Astrocyte of the hippocampus (primary cell): ENCODE results near the gene ACTR3C.
"Not testable (repeated sequence)": the region's sequence is repeated elsewhere in the genome, so short reads cannot be mapped to it uniquely, and the experiment has no call there.

Experiments
- DNase-seq: peaks from one replicate; pipeline ENCODE4 v3.0.0; 2011; ENCODE audit warnings: low read depth, low spot score

ACTR3C gene

GRCh38 chr7:150313870-150314269, 9.5 kb downstream of the ACTR3C start:
- no peak for DNase-seq

- no peak for DNase-seq
Measured at GRCh38 chr7:150313367-150313809, 10.0 kb downstream of the ACTR3C start.

DNA sequence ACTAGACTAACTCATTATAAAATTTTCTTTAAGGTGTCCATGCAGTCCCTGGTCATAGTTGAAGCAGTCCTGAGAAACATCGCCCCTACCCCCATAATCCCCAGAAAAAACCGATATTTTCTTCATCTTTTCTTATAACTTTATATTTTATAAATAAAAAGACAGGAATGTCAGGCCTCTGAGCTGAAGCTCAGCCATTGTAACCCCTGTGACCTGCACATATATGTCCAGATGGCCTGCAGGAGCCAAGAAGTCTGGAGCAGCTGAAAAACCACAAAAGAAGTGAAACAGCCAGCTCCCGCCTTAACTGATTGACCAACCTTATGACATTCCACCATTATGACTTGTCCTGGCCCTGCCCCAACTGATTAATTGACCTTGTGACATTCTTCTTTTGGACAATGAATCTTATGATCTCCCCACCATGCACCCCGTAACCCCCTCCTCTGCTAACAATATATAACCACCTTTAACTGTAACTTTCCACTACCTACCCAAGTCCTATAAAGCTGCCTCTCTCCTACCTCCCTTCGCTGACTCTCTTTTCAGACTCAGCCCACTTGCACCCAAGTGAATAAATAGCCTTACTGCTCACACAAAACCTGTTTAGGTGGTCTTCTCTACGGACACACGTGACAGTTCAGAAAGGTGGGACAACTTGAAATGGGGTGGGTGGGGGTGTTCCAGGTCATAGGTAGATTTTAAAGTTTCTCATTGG, 10.5 kb downstream of the ACTR3C start:
- DNase-seq = peak; percentile 41

- peak; percentile 68 for DNase-seq
Measured at GRCh38 chr7:150311711-150312110, 11.6 kb downstream of the ACTR3C start.

- DNase-seq = no peak
Measured at GRCh38 chr7:150311146-150311545, 12.2 kb downstream of the ACTR3C start.

- no peak for DNase-seq
Measured at GRCh38 chr7:150308575-150308974, 14.8 kb downstream of the ACTR3C start.

DNA sequence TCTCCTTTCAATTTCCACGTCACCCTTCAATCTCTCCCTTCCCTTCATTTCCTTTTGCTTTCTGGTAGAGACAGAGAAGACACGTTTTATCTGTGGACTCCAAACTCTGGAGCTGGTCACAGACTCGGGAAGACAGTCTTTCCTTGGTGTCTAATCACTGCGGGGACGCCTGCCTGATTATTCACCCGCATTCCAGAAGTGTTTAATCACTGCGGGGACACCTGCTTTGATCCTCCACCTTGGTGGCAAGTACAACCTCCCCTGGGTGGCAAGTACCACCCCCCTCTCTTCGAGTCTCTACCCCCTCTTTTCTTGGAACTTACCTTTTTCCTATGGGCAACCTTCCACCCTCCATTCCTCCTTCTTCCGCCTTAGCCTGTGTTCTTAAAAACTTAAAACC, 15.4 kb downstream of the ACTR3C start:
- DNase-seq = no peak

GRCh38 chr7:150307129-150307528, 16.2 kb downstream of the ACTR3C start:
- DNase-seq = no peak

- DNase-seq = not testable (repeated sequence)
Measured at GRCh38 chr7:150306377-150306776, 17.0 kb downstream of the ACTR3C start.

GRCh38 chr7:150305903-150306284, 17.5 kb downstream of the ACTR3C start:
- DNase-seq = not testable (repeated sequence)

GRCh38 chr7:150305259-150305902, 18.0 kb downstream of the ACTR3C start:
- not testable (repeated sequence) for DNase-seq

DNA sequence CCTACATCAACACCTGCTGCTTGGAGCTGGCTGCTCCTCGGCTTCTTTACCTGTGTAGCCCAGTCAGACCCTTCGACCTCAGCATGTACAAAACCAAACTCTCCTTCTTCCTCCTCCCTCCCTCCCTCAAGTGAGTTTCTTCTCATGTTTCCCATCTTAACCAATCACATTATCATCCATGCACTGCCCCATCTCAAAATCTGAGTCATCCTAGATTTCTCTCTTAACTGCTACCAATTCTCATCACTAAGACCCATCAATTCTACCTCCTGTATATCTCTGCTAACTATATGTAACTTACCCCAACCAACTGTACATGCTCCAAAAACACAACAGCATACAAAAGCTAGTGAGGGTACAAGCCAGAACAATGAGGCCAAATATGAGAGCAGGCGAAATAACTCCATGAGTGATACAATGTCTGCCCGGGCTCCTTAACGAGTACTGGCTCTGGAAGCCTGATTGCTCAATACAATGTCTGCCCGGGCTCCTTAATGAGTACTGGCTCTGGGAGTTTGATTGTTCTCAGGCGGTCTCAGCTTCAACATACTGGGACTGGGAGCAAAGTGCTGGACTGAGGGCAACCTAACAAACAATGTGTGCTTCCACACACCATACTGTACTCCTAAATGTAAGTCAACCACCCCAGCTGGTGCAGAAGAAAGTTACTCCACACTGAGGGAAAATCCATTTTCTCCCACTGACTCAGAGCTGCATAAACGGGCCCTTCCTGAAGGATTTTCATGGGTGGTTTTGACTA, 18.7 kb downstream of the ACTR3C start:
- not testable (repeated sequence) for DNase-seq

DNA sequence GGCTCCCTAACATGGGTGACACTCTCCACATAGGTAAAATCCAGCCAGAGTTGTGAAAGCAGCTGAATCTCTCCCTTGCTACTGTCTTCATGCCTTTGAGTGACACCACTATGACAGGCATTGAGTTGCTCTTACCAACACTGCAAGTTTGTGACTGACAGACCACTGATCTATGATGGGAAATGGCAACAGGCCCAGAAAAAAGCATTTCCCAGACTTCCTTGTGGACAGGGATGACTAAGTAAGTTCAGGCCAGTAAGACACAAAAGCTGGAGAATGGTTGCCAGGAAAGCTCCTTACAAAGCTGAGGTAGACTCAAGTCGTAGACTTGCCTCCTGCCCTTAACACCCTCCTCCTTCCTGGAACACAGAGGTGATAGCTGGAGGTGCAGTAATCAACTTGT, 20.4 kb downstream of the ACTR3C start:
- peak; percentile 33 for DNase-seq

- DNase-seq = not testable (repeated sequence)
Measured at GRCh38 chr7:150297978-150298377, 25.4 kb downstream of the ACTR3C start.

DNA sequence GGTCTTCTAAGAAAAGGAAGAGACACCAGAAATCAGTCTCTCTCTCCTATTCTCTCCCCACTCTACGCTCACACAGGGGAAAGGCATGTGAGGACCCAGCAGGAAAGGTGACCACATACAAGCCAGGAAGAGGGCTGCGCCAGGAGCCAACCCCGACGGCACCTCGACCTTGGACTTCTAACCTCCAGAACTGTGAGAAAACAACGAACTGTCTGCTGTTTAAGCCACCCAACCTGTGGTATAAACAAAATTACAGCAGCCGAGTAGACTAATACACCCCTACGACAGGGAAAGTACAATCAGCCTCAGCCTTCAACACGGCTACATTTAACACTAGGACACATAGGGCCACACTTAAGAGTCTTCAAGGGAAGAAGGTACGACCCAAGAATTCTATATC, 26.5 kb downstream of the ACTR3C start:
- DNase-seq = not testable (repeated sequence)

GRCh38 chr7:150295614-150296013, 27.7 kb downstream of the ACTR3C start:
- DNase-seq = not testable (repeated sequence)

- DNase-seq = not testable (repeated sequence)
Measured at GRCh38 chr7:150295027-150295426, 28.3 kb downstream of the ACTR3C start.

DNA sequence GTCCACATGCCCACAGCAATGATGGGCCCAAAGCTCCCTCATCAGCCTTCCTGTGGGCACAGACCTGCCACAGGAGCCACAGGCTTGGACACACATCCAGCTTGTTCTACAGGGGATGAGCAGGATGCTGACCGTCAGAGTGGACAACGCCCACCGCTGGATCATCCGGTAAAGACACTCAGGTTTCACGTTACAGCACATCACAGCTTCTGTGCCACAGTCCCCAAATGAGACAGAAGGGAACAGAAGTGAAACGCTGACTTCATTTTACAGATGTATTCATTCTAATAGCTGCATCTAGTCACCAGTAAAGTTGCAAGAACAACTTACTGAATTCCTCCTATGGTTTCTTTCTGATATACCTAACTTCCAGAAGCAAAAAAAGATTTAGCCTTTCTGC, 33.0 kb downstream of the ACTR3C start:
- not testable (repeated sequence) for DNase-seq

DNA sequence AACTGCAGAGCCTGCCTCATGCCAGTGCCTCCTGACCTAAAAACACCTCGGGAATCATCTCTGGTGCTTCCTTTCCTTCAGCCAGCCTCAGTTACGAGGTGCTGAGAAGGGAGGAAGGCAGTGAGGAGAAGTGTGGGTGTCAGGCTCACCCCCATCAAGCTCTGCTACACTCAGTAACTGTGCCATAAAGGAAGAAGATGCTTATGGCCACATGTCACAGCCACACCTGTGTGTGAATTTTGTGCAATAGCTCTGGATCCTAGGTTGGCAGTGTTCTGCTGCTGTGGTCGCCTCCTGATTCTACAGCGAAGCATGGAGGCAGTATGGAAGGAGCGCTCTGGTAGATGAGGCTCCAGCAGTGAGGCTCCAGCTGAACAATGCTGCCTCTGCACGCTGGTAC, 34.5 kb downstream of the ACTR3C start:
- DNase-seq = not testable (repeated sequence)

DNA sequence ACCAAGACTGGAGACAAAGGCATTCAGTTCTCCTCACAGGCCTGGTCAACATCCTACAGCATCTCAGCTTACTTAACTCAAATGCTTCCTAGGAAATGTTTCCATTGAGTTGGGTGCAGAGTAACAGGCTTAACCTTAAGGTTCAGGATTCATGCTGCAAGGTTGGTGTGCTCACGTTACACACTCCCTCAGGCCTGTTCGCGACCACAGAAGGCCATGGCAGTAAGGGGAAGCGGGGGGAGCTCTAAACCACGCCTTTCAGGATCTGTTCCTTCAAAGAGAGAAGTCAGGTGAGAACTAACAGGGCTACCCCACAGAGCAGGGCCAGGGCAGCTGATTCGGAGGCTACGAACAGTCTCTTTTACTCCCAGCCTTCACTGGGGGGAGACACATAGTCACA, 35.5 kb downstream of the ACTR3C start:
- DNase-seq = not testable (repeated sequence)

DNA sequence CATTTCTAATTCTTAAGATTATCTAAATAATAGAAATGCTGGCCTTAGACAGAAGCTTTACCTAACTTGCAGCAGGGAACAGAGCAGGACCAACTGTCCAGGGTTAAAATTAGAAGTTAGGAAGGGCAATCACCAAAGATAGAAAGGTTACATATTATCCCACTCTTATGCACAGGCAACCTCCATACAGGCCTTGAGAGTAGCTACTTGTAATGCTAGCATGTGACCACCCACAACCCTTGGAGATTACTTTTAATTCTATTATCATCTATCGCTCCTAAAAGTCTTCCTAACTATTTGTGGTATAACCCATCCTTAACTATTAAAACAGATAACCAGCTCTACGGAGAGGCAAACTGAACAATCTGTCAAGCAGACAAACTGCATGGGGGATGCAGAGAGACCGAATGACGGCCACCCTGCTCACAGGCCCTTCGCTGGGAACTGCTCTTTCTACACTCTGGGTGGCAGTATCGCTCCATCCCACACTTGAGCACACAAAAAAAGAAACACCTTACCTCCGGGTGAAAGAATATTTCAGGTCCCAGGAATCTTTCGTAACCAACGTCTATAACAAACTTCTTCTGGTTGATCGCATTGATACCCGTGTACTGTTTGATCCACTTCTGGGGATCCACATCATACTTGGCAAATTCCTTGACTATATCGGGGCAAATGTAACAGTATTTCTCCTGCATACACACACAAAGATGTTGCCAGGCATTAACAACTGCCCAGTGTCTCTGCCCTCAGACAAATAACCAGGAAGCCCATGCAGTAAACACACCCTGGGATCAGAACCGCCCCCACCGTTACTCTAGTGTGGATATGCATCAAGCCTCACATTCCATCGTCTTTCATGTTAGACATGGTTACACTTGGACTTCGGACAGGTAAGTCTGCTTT, 37.2 kb downstream of the ACTR3C start:
- DNase-seq = peak; percentile 41
